HL-60 (cell line): ENCODE measurements around the gene ADAMTS17.

Experiments used
- POLR2AphosphoS5 ChIP-seq: IDR thresholded peaks from 2 replicates; pipeline ENCODE4 v1.6.1; 2012; ENCODE audit warnings: low read depth
- REST ChIP-seq: IDR thresholded peaks from 2 replicates; pipeline ENCODE4 v1.6.1; 2012; ENCODE audit warnings: low read depth; ENCODE audit not compliant: insufficient replicate concordance
- SPI1 ChIP-seq: IDR thresholded peaks from 2 replicates; pipeline ENCODE4 v1.6.1; 2012; ENCODE audit warnings: low read depth, mild to moderate bottlenecking, borderline replicate concordance
- TF ChIP-seq, protein P1 (sequence below): IDR thresholded peaks from one replicate; pipeline ENCODE4 v1.5.1; 2011; ENCODE audit warnings: low read length, control low read depth, inconsistent platforms; ENCODE audit not compliant: insufficient read depth

DNA sequence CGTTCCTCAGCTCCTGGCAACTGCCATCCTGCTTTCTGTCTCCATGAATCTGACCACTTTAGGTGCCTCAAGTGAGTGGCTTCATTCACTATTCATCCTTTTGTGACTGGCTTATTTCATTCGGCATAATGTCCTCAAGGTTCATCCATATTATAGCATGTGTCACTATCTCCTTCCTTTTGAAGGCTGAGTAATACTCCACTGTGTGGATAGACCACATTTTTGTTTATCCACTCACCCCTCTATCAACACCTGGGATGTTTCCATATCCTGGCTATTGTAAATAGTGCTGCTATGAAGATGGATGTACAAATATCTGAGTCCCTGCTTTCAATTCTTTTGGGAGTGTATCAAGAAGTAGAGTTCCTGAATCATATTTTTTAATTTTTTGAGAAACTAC lies 98.8 kb downstream of the ADAMTS17 start:
- TF ChIP-seq, protein P1, sequence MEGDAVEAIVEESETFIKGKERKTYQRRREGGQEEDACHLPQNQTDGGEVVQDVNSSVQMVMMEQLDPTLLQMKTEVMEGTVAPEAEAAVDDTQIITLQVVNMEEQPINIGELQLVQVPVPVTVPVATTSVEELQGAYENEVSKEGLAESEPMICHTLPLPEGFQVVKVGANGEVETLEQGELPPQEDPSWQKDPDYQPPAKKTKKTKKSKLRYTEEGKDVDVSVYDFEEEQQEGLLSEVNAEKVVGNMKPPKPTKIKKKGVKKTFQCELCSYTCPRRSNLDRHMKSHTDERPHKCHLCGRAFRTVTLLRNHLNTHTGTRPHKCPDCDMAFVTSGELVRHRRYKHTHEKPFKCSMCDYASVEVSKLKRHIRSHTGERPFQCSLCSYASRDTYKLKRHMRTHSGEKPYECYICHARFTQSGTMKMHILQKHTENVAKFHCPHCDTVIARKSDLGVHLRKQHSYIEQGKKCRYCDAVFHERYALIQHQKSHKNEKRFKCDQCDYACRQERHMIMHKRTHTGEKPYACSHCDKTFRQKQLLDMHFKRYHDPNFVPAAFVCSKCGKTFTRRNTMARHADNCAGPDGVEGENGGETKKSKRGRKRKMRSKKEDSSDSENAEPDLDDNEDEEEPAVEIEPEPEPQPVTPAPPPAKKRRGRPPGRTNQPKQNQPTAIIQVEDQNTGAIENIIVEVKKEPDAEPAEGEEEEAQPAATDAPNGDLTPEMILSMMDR: no peak
- TF ChIP-seq REST (no peak), POLR2AphosphoS5 (no peak), SPI1 (no peak)
